Heart left ventricle (tissue), 13 donors: ENCODE measurements around the gene POLR1A.

Experiments
- POLR2A ChIP-seq, 2 donors: fragments of 450-650 bp; IDR thresholded peaks; one replicate each; pipeline ENCODE4 v1.6.1; 2017; ENCODE audit warnings: antibody characterized with exemption in 2 of 2, mild to moderate bottlenecking in 2 of 2, moderate library complexity in 2 of 2
- TF ChIP-seq, protein P1 (sequence below), 12 donors: fragments of 200-600 bp; sonication (generic) in 4 of 12; IDR thresholded peaks; one replicate each; pipeline versions ENCODE4 v1.5.0 to v1.8.0; 2018 to 2022; ENCODE audit warnings: antibody characterized with exemption in 12 of 12, mild to moderate bottlenecking in 5 of 12
- donor health status: ischemic (EF 13 %, LVEDD 7.1; RV severe dilation, severe dysfunction).
- donor health status: DM: no; HTN: yes; CAD: no.
- donor health status: DM: no; HTN: no; CAD: no.
- donor health status: ischemic (EF 25% LVEDD 6.9; RV normal size, moderate dysfunction).
- donor health status: ischemic (EF 25% LVEDD 5.7; RV mildly dilated, moderate dysfunction).
- donor health status: ischemic (EF 35%, LVEDD 5.7; RV mildly dilated, moderate dysfunction).
- donor health status: nonischemic (EF 11% LVEDD 7.7; RV severe dilation, severe dysfunction).
- donor health status: DM: yes; HTN: yes; CAD: no.
- donor health status: PGD.
- donor health status: ischemic (EF 29% LVEDD 5.4; RV normal size, mild dysfunction).
- donor health status: nonischemic (EF 23%, LVEDD 6.1; RV moderate dilation, normal function).

DNA sequence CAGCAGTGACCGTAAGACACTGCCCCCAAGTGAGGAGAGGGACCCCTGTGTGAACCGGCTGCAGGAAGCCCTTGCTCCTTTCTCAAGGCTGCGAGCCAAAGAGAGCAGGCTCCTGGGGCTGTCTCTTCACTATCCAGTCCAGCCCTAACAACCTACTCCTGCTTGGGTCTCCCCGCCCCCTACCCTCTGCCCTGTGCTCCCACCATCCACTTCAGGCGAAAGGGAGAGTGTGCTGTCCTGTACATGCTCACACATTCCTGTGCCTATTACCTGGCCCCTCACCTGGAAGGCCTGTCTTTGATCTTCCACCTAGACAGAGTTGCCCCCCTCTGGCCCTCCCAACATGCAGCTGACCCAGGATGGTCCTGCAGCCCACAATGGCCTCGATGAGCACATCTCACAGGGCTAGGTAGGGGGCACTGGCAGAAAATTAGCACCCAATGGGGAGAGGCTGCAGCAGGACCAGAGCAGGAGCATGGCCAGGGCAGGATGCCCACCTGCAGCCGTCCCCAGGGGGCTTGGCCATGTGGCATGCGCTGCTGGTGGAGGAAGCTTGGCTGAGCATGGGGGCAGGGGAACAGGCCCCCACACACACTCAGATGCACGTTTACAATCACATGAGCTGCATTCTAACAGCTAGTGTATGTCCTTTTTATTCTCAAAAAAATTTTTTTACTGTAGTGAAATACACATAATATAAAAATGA, 93.5 kb downstream of the POLR1A start:
- TF ChIP-seq, protein P1, sequence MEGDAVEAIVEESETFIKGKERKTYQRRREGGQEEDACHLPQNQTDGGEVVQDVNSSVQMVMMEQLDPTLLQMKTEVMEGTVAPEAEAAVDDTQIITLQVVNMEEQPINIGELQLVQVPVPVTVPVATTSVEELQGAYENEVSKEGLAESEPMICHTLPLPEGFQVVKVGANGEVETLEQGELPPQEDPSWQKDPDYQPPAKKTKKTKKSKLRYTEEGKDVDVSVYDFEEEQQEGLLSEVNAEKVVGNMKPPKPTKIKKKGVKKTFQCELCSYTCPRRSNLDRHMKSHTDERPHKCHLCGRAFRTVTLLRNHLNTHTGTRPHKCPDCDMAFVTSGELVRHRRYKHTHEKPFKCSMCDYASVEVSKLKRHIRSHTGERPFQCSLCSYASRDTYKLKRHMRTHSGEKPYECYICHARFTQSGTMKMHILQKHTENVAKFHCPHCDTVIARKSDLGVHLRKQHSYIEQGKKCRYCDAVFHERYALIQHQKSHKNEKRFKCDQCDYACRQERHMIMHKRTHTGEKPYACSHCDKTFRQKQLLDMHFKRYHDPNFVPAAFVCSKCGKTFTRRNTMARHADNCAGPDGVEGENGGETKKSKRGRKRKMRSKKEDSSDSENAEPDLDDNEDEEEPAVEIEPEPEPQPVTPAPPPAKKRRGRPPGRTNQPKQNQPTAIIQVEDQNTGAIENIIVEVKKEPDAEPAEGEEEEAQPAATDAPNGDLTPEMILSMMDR (IDR thresholded peaks at IDR 0.05) = no peak
- TF ChIP-seq POLR2A (IDR thresholded peaks at IDR 0.05) = no peak
